GM23338 (cell line): Measurements from ENCODE around the gene IPP. TPM values are rescaled to one million over a fixed set of nuclear protein-coding genes. Genes with fewer than 3 reads are reported as not detected.

Experiments used
- ATAC-seq: fragments of 200-7000 bp; cut with Tn5 transposase; 3 replicates; pipeline ENCODE4 v1.9.1; 2020
- DNase-seq: peaks from one replicate; pipeline ENCODE4 v3.0.0-alpha.2; 2015; ENCODE audit warnings: low spot score
- H2AFZ ChIP-seq: fragments of 200-600 bp; sonication (generic); 2 replicates; pipeline ENCODE4 v1.8.0; 2016; ENCODE audit warnings: antibody characterized with exemption, mild to moderate bottlenecking, moderate library complexity
- H3F3A ChIP-seq: fragments of 200-600 bp; sonication (generic); replicated peaks from 2 replicates; pipeline ENCODE4 v1.8.0; 2017; ENCODE audit warnings: antibody characterized with exemption, mixed run types, low read depth
- H3K27ac ChIP-seq: fragments of 200-600 bp; sonication (generic); 2 replicates; pipeline ENCODE4 v1.6.1; 2016; ENCODE audit warnings: low read depth
- H3K27me3 ChIP-seq: fragments of 200-600 bp; sonication (generic); 2 replicates; pipeline ENCODE4 v1.8.0; 2016; ENCODE audit warnings: mild to moderate bottlenecking, mixed run types, moderate library complexity; ENCODE audit not compliant: insufficient read depth
- H3K36me3 ChIP-seq: fragments of 200-600 bp; sonication (generic); 2 replicates; pipeline ENCODE4 v1.8.0; 2016; ENCODE audit warnings: mild to moderate bottlenecking; ENCODE audit not compliant: insufficient read depth
- H3K4me1 ChIP-seq: fragments of 200-600 bp; sonication (generic); 2 replicates; pipeline ENCODE4 v1.8.0; 2016; ENCODE audit warnings: mild to moderate bottlenecking, moderate library complexity; ENCODE audit not compliant: insufficient read depth
- H3K4me2 ChIP-seq: fragments of 200-600 bp; sonication (generic); 2 replicates; pipeline ENCODE4 v1.7.1; 2017; ENCODE audit warnings: mixed run types
- H3K4me3 ChIP-seq: fragments of 200-600 bp; sonication (generic); 2 replicates; pipeline ENCODE4 v1.6.1; 2016; ENCODE audit warnings: mixed run types
- H3K79me2 ChIP-seq: fragments of 200-600 bp; sonication (generic); replicated peaks from 2 replicates; pipeline ENCODE4 v1.8.0; 2017; ENCODE audit warnings: mild to moderate bottlenecking; ENCODE audit not compliant: insufficient read depth
- H3K9me2 ChIP-seq: fragments of 200-600 bp; sonication (generic); 2 replicates; pipeline ENCODE4 v1.8.0; 2017; ENCODE audit not compliant: insufficient read depth
- H4K20me1 ChIP-seq: fragments of 200-600 bp; sonication (generic); replicated peaks from 2 replicates; pipeline ENCODE4 v1.8.0; 2017; ENCODE audit warnings: mild to moderate bottlenecking; ENCODE audit not compliant: insufficient read depth
- H3K27ac Mint-ChIP-seq: 2 replicates; pipeline ENCODE4 v1.8.0; 2020; ENCODE audit warnings: inconsistent platforms, mild to moderate bottlenecking, moderate library complexity, mixed read lengths
- H3K27me3 Mint-ChIP-seq: 3 replicates; pipeline ENCODE4 v1.8.0; 2022; ENCODE audit warnings: low read depth, mild to moderate bottlenecking, moderate library complexity, mixed read lengths, inconsistent platforms; ENCODE audit not compliant: insufficient read depth, poor library complexity
- H3K36me3 Mint-ChIP-seq: 3 replicates; pipeline ENCODE4 v1.8.0; 2021; ENCODE audit warnings: low read depth, mild to moderate bottlenecking, inconsistent platforms, moderate library complexity, mixed read lengths
- H3K4me1 Mint-ChIP-seq: 3 replicates; pipeline ENCODE4 v1.8.0; 2020; ENCODE audit warnings: mild to moderate bottlenecking, inconsistent platforms, mixed read lengths
- H3K4me3 Mint-ChIP-seq: 3 replicates; pipeline ENCODE4 v1.8.0; 2021; ENCODE audit warnings: moderate library complexity, mild to moderate bottlenecking, inconsistent platforms, mixed read lengths
- H3K9me3 Mint-ChIP-seq: 3 replicates; pipeline ENCODE4 v1.8.0; 2020; ENCODE audit warnings: moderate library complexity, mild to moderate bottlenecking, inconsistent platforms, mixed read lengths
- CREB1 ChIP-seq: fragments of 250-450 bp; sonication (Bioruptor Pico); IDR thresholded peaks from 2 replicates; pipeline ENCODE4 v1.5.0; 2020; ENCODE audit warnings: low read depth, mild to moderate bottlenecking, moderate library complexity
- EZH2 ChIP-seq: fragments of 200-600 bp; sonication (generic); IDR thresholded peaks from one replicate; pipeline ENCODE4 v1.8.0; 2017; ENCODE audit warnings: antibody characterized with exemption, mild to moderate bottlenecking, low read depth; ENCODE audit not compliant: unreplicated experiment
- EZH2phosphoT487 ChIP-seq: fragments of 200-600 bp; sonication (generic); IDR thresholded peaks from one replicate; pipeline ENCODE4 v1.8.1; 2018; ENCODE audit warnings: antibody characterized with exemption; ENCODE audit not compliant: unreplicated experiment
- JUNB ChIP-seq: IDR thresholded peaks from one replicate; pipeline ENCODE4 v1.6.1; 2016; ENCODE audit warnings: antibody characterized with exemption; ENCODE audit not compliant: unreplicated experiment
- NANOG ChIP-seq: IDR thresholded peaks from 2 replicates; pipeline ENCODE4 v1.6.1; 2016; ENCODE audit warnings: antibody characterized with exemption, borderline replicate concordance
- POLR2AphosphoS5 ChIP-seq: IDR thresholded peaks from 2 replicates; pipeline ENCODE4 v1.6.1; 2016; ENCODE audit warnings: antibody characterized with exemption, low read depth
- ZNF114 ChIP-seq: fragments of 250-450 bp; sonication (Bioruptor Pico); IDR thresholded peaks from 2 replicates; pipeline ENCODE4 v1.5.0; 2020; ENCODE audit warnings: mild to moderate bottlenecking, moderate library complexity
- ZNF331 ChIP-seq: fragments of 250-450 bp; sonication (Bioruptor Pico); IDR thresholded peaks from 2 replicates; pipeline ENCODE4 v1.5.0; 2020; ENCODE audit warnings: low read depth, mild to moderate bottlenecking, moderate library complexity
- polyA plus RNA-seq: library from polyadenylated mRNA; unstranded; fragments of >200 nt; fragmentation: Nextera tagmentation; extraction: Ambion mirVana; gene quantifications from 2 replicates; pipeline ENCODE4 v1.2.1, GENCODE V29; 2016
- total RNA-seq: library from RNA; depleted of rRNA; stranded (reverse); fragments of >200 nt; shearing (Covaris generic); gene quantifications from 2 replicates; pipeline ENCODE4 v1.2.3, GENCODE V29; 2014
- TF ChIP-seq, protein P1 (sequence below): IDR thresholded peaks from 2 replicates; pipeline ENCODE4 v1.6.1; 2016; ENCODE audit warnings: antibody characterized with exemption
- TF ChIP-seq, protein P2 (sequence below): fragments of 250-450 bp; sonication (Bioruptor Pico); IDR thresholded peaks from 2 replicates; pipeline ENCODE4 v1.5.0; 2020; ENCODE audit warnings: mild to moderate bottlenecking, moderate library complexity
- TF ChIP-seq, protein P3 (sequence below), 2 experiments: fragments of 200-600 bp in 1 of 2; sonication (generic) in 1 of 2; conservative IDR thresholded peaks; 2 replicates each; pipeline versions ENCODE4 v1.5.1 to v1.6.1; 2016 to 2017; ENCODE audit warnings: antibody characterized with exemption in 2 of 2, low read depth in 2 of 2, mild to moderate bottlenecking in 2 of 2, moderate library complexity in 1 of 2

IPP gene
- total and polyA plus RNA-seq, 2 experiments from 2014 or later, result 1.8 to 2.8 TPM

DNA sequence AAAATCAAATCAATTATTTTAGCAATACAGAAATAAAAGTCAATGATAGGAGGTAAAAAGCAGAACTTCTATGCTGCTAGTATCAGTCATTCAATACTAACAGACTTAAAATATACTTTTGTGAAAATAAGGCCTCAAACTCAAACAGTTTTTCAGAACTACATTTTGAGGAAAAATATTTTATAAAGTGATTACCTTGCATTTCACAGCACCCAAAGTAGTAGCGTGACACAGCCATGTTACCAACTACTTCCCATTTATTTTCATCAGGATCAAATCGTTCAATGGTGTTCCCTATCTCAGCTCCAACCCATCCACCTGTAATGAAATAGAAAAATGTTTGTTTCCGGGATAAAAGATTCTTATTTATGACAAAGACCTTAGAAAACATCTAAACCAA is 33.8 kb downstream of the IPP start:
- H3K4me3 Mint-ChIP-seq, result no peak overlapping the region
- Histone ChIP-seq H3K27ac (no peak overlapping the region), H3K4me3 (no peak overlapping the region), H3K4me2 (no peak overlapping the region), H3K4me1 (no peaks in the 10 kb centered on the region), H4K20me1 (no peaks in the 10 kb centered on the region), H3F3A (no peaks in the 10 kb centered on the region), H3K9me2 (no peaks in the 10 kb centered on the region), H3K36me3 (no peaks in the 10 kb centered on the region), H2AFZ (no peak overlapping the region), H3K79me2 (no peaks in the 10 kb centered on the region), H3K27me3 (no peaks in the 10 kb centered on the region)
- H3K9me3 Mint-ChIP-seq, result no peaks in the 10 kb centered on the region
- H3K36me3 Mint-ChIP-seq, result 0 out of 3 replicates have a peak, but pooled peaks cover 2% of the 10 kb centered on the region
- no peaks in the 10 kb centered on the region for H3K4me1 Mint-ChIP-seq
- ATAC-seq (no peak), DNase-seq (no peak)
- peaks cover 1% of the 10 kb centered on the region for H3K27me3 Mint-ChIP-seq
- no peak overlapping the region for H3K27ac Mint-ChIP-seq
- TF ChIP-seq CREB1 (CRISPR knock-in tag) (no peak), EZH2 (no peak), POLR2AphosphoS5 (no peak), ZNF331 (CRISPR knock-in tag) (no peak), JUNB (no peak), NANOG (no peak), EZH2phosphoT487 (no peak)
- TF ChIP-seq, protein P1, sequence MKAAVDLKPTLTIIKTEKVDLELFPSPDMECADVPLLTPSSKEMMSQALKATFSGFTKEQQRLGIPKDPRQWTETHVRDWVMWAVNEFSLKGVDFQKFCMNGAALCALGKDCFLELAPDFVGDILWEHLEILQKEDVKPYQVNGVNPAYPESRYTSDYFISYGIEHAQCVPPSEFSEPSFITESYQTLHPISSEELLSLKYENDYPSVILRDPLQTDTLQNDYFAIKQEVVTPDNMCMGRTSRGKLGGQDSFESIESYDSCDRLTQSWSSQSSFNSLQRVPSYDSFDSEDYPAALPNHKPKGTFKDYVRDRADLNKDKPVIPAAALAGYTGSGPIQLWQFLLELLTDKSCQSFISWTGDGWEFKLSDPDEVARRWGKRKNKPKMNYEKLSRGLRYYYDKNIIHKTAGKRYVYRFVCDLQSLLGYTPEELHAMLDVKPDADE, result no peak

DNA sequence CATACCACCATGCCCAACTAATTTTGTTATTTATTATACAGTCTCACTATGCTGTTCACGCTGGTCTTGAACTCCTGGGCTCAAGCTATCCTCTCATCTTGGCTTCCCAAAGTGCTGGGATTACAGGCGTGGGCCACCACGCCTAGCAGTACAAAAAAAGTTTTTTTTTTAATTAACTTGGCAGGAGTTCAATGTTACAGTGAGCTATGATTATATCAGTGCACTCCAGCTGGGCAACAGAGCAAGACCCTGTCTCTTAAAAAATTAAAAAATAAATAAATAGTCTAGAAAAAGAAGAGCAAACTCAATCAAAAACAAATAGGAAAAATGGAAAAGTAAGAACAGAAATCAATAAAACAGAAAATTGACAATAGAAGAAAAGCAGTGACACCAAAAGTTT is 36.7 kb downstream of the IPP start:
- H3K4me1 ChIP-seq, result no peaks in the 10 kb centered on the region
- H3K27ac Mint-ChIP-seq, result no peak overlapping the region
- no peak overlapping the region for H3K4me3 ChIP-seq
- no peak overlapping the region for H3K27ac ChIP-seq
- no peaks in the 10 kb centered on the region for H3K27me3 ChIP-seq
- peaks cover 1% of the 10 kb centered on the region for H3K27me3 Mint-ChIP-seq
- no peak overlapping the region for H3K4me2 ChIP-seq
- no peaks in the 10 kb centered on the region for H3K4me1 Mint-ChIP-seq
- no peaks in the 10 kb centered on the region for H3K9me2 ChIP-seq
- H3F3A ChIP-seq, result no peaks in the 10 kb centered on the region
- no peaks in the 10 kb centered on the region for H3K79me2 ChIP-seq
- H3K4me3 Mint-ChIP-seq, result no peak overlapping the region
- ATAC-seq (no peak), DNase-seq (no peak)
- no peak overlapping the region for H2AFZ ChIP-seq
- no peaks in the 10 kb centered on the region for H3K36me3 ChIP-seq
- no peaks in the 10 kb centered on the region for H4K20me1 ChIP-seq
- H3K9me3 Mint-ChIP-seq, result no peaks in the 10 kb centered on the region
- H3K36me3 Mint-ChIP-seq, result 0 out of 3 replicates have a peak, but pooled peaks cover 3% of the 10 kb centered on the region
- TF ChIP-seq ZNF114 (CRISPR knock-in tag) (no peak), JUNB (no peak)
- TF ChIP-seq, protein P2, sequence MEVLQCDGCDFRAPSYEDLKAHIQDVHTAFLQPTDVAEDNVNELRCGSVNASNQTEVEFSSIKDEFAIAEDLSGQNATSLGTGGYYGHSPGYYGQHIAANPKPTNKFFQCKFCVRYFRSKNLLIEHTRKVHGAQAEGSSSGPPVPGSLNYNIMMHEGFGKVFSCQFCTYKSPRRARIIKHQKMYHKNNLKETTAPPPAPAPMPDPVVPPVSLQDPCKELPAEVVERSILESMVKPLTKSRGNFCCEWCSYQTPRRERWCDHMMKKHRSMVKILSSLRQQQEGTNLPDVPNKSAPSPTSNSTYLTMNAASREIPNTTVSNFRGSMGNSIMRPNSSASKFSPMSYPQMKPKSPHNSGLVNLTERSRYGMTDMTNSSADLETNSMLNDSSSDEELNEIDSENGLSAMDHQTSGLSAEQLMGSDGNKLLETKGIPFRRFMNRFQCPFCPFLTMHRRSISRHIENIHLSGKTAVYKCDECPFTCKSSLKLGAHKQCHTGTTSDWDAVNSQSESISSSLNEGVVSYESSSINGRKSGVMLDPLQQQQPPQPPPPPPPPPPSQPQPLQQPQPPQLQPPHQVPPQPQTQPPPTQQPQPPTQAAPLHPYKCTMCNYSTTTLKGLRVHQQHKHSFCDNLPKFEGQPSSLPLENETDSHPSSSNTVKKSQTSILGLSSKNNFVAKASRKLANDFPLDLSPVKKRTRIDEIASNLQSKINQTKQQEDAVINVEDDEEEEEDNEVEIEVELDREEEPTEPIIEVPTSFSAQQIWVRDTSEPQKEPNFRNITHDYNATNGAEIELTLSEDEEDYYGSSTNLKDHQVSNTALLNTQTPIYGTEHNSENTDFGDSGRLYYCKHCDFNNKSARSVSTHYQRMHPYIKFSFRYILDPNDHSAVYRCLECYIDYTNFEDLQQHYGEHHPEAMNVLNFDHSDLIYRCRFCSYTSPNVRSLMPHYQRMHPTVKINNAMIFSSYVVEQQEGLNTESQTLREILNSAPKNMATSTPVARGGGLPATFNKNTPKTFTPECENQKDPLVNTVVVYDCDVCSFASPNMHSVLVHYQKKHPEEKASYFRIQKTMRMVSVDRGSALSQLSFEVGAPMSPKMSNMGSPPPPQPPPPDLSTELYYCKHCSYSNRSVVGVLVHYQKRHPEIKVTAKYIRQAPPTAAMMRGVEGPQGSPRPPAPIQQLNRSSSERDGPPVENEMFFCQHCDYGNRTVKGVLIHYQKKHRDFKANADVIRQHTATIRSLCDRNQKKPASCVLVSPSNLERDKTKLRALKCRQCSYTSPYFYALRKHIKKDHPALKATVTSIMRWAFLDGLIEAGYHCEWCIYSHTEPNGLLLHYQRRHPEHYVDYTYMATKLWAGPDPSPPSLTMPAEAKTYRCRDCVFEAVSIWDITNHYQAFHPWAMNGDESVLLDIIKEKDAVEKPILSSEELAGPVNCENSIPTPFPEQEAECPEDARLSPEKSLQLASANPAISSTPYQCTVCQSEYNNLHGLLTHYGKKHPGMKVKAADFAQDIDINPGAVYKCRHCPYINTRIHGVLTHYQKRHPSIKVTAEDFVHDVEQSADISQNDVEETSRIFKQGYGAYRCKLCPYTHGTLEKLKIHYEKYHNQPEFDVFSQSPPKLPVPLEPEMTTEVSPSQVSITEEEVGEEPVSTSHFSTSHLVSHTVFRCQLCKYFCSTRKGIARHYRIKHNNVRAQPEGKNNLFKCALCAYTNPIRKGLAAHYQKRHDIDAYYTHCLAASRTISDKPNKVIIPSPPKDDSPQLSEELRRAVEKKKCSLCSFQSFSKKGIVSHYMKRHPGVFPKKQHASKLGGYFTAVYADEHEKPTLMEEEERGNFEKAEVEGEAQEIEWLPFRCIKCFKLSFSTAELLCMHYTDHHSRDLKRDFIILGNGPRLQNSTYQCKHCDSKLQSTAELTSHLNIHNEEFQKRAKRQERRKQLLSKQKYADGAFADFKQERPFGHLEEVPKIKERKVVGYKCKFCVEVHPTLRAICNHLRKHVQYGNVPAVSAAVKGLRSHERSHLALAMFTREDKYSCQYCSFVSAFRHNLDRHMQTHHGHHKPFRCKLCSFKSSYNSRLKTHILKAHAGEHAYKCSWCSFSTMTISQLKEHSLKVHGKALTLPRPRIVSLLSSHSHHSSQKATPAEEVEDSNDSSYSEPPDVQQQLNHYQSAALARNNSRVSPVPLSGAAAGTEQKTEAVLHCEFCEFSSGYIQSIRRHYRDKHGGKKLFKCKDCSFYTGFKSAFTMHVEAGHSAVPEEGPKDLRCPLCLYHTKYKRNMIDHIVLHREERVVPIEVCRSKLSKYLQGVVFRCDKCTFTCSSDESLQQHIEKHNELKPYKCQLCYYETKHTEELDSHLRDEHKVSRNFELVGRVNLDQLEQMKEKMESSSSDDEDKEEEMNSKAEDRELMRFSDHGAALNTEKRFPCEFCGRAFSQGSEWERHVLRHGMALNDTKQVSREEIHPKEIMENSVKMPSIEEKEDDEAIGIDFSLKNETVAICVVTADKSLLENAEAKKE (CRISPR knock-in tag), result no peak
- TF ChIP-seq, protein P3, sequence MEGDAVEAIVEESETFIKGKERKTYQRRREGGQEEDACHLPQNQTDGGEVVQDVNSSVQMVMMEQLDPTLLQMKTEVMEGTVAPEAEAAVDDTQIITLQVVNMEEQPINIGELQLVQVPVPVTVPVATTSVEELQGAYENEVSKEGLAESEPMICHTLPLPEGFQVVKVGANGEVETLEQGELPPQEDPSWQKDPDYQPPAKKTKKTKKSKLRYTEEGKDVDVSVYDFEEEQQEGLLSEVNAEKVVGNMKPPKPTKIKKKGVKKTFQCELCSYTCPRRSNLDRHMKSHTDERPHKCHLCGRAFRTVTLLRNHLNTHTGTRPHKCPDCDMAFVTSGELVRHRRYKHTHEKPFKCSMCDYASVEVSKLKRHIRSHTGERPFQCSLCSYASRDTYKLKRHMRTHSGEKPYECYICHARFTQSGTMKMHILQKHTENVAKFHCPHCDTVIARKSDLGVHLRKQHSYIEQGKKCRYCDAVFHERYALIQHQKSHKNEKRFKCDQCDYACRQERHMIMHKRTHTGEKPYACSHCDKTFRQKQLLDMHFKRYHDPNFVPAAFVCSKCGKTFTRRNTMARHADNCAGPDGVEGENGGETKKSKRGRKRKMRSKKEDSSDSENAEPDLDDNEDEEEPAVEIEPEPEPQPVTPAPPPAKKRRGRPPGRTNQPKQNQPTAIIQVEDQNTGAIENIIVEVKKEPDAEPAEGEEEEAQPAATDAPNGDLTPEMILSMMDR (conservative IDR thresholded peaks at IDR 0.05; ENCODE audit: low read depth in 2 of 2), result no peak
- TF ChIP-seq, protein P1, result no peak
